ENCODE data around the gene SRC.
A peak's percentile ranks its signal among the peaks of the same experiment; 100 is the strongest.

Gene SRC

DNA sequence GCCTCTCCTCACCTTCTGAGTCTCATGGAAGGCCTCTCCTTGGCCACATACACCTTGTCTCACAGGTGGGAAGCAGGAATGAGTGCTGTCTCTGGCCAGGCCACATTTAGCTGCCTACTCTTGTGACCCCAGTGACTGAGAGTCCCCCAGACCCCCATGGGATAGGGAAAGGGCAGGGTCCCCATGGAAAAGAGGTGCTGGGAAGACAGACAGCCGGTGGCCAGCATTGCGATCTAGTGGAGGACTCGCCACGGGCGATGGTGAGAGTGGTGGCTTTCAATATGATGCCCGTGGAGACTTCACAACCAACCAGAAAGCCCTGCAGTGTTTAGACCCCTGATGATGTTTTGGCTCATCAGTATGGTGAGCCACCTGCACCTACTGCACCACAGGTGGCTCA lies 36.6 kb upstream of the SRC start:
- TF ChIP-seq CTCF (IDR thresholded peaks at IDR 0.05; ENCODE audit: control insufficient read depth, extremely low read depth, insufficient read depth) = no peak
- H3K4me3 ChIP-seq (ENCODE audit: low read depth, low read length) = no peak overlapping the region
- DNase-seq (ENCODE audit: low read depth) = no peak

- H3K4me3 ChIP-seq (ENCODE audit: low read depth, low read length) = no peak overlapping the region
- TF ChIP-seq CTCF (IDR thresholded peaks at IDR 0.05; ENCODE audit: control insufficient read depth, extremely low read depth, insufficient read depth) = no peak
- DNase-seq (ENCODE audit: low read depth) = peak; percentile 59
Observed at GRCh38 chr20:37309936-37310590, 35.9 kb upstream of the SRC start.

DNA sequence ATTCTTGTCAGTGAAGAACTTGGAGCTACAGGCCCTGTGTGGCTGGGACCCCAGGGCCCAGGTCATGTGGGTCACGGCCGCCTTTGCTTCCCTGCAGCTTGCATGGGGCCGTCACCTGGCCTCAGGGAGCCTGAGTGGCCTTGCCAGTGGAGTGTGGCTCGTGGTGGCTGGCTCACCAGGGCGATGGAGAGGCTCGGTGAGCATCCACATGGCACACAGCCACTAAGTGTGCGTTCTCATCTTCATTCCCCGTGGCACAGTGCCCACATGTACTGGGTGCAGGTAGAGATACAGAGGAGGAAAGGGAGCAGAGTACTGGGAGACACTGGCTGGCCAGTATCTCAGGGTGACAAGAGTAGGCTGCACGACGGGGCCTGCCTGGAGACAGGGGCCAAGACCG lies 35.0 kb upstream of the SRC start:
- H3K4me3 ChIP-seq (ENCODE audit: low read depth, low read length) = no peak overlapping the region
- TF ChIP-seq CTCF (IDR thresholded peaks at IDR 0.05; ENCODE audit: control insufficient read depth, extremely low read depth, insufficient read depth) = no peak
- DNase-seq (ENCODE audit: low read depth) = no peak

DNA sequence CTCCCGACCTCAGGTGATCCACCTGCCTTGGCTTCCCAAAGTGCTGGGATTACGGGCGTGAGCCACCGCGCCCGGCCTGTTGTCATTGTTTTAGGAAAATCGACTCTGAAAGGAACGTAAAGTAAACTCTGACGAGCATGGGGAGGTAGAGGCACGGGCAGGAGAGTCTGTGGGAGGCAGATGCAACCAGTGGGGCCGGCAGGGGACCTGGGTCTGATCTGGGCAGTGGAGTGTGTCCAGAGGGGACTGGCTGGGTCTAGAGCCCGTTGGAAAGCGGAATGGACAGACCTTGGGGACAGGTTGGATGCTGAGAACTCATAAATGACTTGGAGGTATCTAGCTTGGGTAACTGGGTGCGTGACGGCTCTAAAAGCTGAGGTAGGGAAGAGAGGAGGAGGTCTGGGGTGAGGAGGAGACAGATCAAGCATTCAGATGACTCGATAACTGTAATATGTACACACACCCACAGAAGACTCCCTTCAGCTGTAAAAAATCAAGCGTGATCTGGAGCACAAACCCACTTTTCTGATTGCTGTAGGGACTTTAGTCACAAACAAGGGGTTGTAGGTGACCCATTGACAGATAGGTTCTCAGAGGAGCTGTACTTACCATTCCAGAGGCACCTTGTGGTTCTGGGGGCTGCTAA lies 34.1 kb upstream of the SRC start:
- H3K4me3 ChIP-seq (ENCODE audit: low read depth, low read length) = no peak overlapping the region
- no peak for TF ChIP-seq CTCF (IDR thresholded peaks at IDR 0.05; ENCODE audit: control insufficient read depth, extremely low read depth, insufficient read depth)
- no peak for DNase-seq (ENCODE audit: low read depth)

DNA sequence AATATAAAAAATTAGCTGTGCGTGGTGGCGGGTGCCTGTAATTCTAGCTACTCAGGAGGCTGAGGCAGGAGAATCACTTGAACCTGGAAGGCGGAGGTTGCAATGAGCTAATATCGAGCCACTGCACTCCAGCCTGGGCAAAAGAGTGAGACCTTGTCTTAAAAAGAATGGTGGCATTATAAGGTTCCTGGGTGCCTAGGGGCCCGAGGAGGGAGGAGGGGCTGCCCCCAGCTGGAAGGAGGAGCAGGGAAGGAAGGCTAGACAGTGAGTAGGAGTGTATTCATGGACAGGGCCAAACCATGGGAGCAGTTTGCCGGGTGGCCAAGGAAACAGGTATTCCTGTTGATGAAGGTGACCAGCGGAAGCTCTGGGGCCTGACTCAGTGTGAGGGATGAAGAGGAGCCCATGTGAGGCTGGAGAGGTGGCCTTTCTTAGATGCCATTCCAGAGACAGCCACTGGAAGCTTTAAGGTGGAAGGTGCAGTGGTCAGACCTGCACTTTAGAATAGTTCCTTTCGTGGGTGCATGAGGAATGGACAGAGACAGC lies 32.3 kb upstream of the SRC start:
- DNase-seq (ENCODE audit: low read depth) = no peak
- H3K4me3 ChIP-seq (ENCODE audit: low read depth, low read length) = no peak overlapping the region
- no peak for TF ChIP-seq CTCF (IDR thresholded peaks at IDR 0.05; ENCODE audit: control insufficient read depth, extremely low read depth, insufficient read depth)

- no peak for TF ChIP-seq CTCF (IDR thresholded peaks at IDR 0.05; ENCODE audit: control insufficient read depth, extremely low read depth, insufficient read depth)
- H3K4me3 ChIP-seq (ENCODE audit: low read depth, low read length) = no peak overlapping the region
- no peak for DNase-seq (ENCODE audit: low read depth)
Observed at GRCh38 chr20:37314099-37314498, 31.8 kb upstream of the SRC start.
